Measurements from ENCODE around the gene ELF3. TPM values are rescaled to one million over a fixed set of nuclear protein-coding genes. Genes with fewer than 3 reads are reported as not detected.

Gene ELF3
- total and polyA plus RNA-seq, 2 of the 8 experiments (the other 6 are each of a cell fraction or from before 2014, with no cell fraction given), result 17.3 to 25.0 TPM

GRCh38 chr1:202058001-202058908 lies 47.9 kb downstream of the ELF3 start:
- Histone ChIP-seq H3K4ac (replicated peaks; ENCODE audit: insufficient read length, low read depth, low read length) (no peak overlapping the region), H4K91ac (replicated peaks; ENCODE audit: insufficient read length, low read length) (no peak overlapping the region), H3K4me1 (replicated peaks in 1 of 4; ENCODE audit: control insufficient read depth in 3 of 4, insufficient read depth in 4 of 4, low read length in 3 of 4) (no peaks in the 10 kb centered on the region; a peak in 2 of 7 replicates), H3K27me3 (replicated peaks in 1 of 4; ENCODE audit: control insufficient read depth in 3 of 4, extremely low read depth in 1 of 4, insufficient read depth in 3 of 4, low read length in 3 of 4) (no peaks in the 10 kb centered on the region), H3K4me3 (ENCODE audit: extremely low read depth in 1 of 4, insufficient read depth in 2 of 4, low read depth in 3 of 4, low read length in 4 of 4) (no peak overlapping the region), H3K36me3 (ENCODE audit: control insufficient read depth in 2 of 4, insufficient read depth in 4 of 4, low read length in 3 of 4) (no peaks in the 10 kb centered on the region), H2BK12ac (ENCODE audit: low read depth, low read length) (0 out of 2 replicates have a peak overlapping the region, but pooled peaks have one; percentile 27), H4K20me1 (replicated peaks in 1 of 2; ENCODE audit: control insufficient read depth in 1 of 2, insufficient read depth in 2 of 2, low read length in 2 of 2) (no peaks in the 10 kb centered on the region), H3K56ac (replicated peaks; ENCODE audit: insufficient read length, low read depth, low read length) (no peak overlapping the region), H4K5ac (ENCODE audit: insufficient read length, low read depth, low read length) (no peak overlapping the region), H3K9me3 (ENCODE audit: insufficient read depth in 2 of 2, low read depth in 1 of 2, low read length in 1 of 2) (no peaks in the 10 kb centered on the region), H2BK5ac (ENCODE audit: low read depth, low read length) (0 out of 2 replicates have a peak overlapping the region, but pooled peaks have one; percentile 52), H2AFZ (ENCODE audit: low read length) (peak overlapping the region; percentile 36; the same call in 1 of the 2 replicates), H3K23ac (ENCODE audit: insufficient read length) (no peak overlapping the region), H3K79me1 (ENCODE audit: low read depth, low read length) (no peaks in the 10 kb centered on the region), H2BK15ac (ENCODE audit: low read length) (no peak overlapping the region; the same call in 1 of the 2 replicates), H3K9ac (replicated peaks in 1 of 4; ENCODE audit: extremely low read depth in 1 of 4, low read depth in 3 of 4, low read length in 3 of 4) (no peak overlapping the region), H3K14ac (ENCODE audit: insufficient read length) (no peak overlapping the region), H4K8ac (ENCODE audit: extremely low read depth, insufficient read depth, low read length) (no peak overlapping the region), H3K27ac (ENCODE audit: low read depth, low read length) (no peak overlapping the region), H2AK5ac (ENCODE audit: low read depth, low read length) (no peak overlapping the region), H2BK120ac (replicated peaks; ENCODE audit: low read depth, low read length) (peak overlapping the region; percentile 64), H3K18ac (ENCODE audit: extremely low read depth, low read length) (no peak overlapping the region; the same call in 1 of the 2 replicates), H3K79me2 (ENCODE audit: control insufficient read depth in 1 of 2, insufficient read depth in 2 of 2, low read length in 2 of 2) (no peaks in the 10 kb centered on the region), H3K23me2 (ENCODE audit: low read depth, low read length) (no peaks in the 10 kb centered on the region), H3K4me2 (ENCODE audit: insufficient read depth in 1 of 2, low read depth in 2 of 2, low read length in 2 of 2) (no peak overlapping the region), H2BK20ac (ENCODE audit: low read length) (peak overlapping the region; percentile 43; the same call in 1 of the 2 replicates)
- CTCF ChIA-PET (ENCODE audit: partially characterized antibody), result interaction anchor here (0.6 to 2.8 kb wide), 5 partner anchors 11 to 360 kb away, joined by 3 to 9 read pairs (median 5); no protein-coding TSS in a partner anchor
- DNase-seq (ENCODE audit: low read depth in 1 of 2, low spot score in 2 of 2) (no peak), FAIRE-seq (no peak)
- POLR2A ChIA-PET (ENCODE audit: partially characterized antibody), result interaction anchor here (1.1 kb wide), 1 partner anchor 92 kb away, joined by 3 read pairs; no protein-coding TSS in a partner anchor
- 87% methylated on average over 3 of the region's 3 CpGs; no CpG with 5 or more reads in 1 of the 2 experiments for WGBS, 2 experiments (ENCODE audit: extremely low coverage in 1 of 2, insufficient coverage in 1 of 2, insufficient read length in 1 of 2, insufficient replicate concordance in 2 of 2, low coverage in 1 of 2, low lambda C conversion rate in 2 of 2, missing lambda C conversion rate in 1 of 2)
- TF ChIP-seq CEBPB (IDR thresholded peaks at IDR 0.05; ENCODE audit: low read depth, low read length) (no peak), KDM4A (IDR thresholded peaks at IDR 0.05; ENCODE audit: low read depth, low read length, severe bottlenecking) (no peak), CBX8 (IDR thresholded peaks at IDR 0.05; ENCODE audit: borderline replicate concordance, low read depth, low read length) (no peak), HDAC2 (IDR thresholded peaks at IDR 0.05; ENCODE audit: borderline replicate concordance in 1 of 2, low read depth in 2 of 2, low read length in 2 of 2) (no peak), SIRT6 (IDR thresholded peaks at IDR 0.05; ENCODE audit: low read length) (no peak), TBP (IDR thresholded peaks at IDR 0.05; ENCODE audit: low read depth, low read length) (no peak), TAF1 (IDR thresholded peaks at IDR 0.05; ENCODE audit: low read depth, low read length) (no peak), RAD21 (IDR thresholded peaks at IDR 0.05 in 1 of 2, conservative IDR thresholded peaks at IDR 0.05 in 1 of 2; ENCODE audit: low read depth in 2 of 2, low read length in 2 of 2) (no peak), CBX5 (IDR thresholded peaks at IDR 0.05; ENCODE audit: low read depth, low read length) (no peak)
